Neuronal stem cell (in vitro differentiated cells): ENCODE measurements around the gene SH2D7.

Source experiments
- DNase-seq: peaks from one replicate; pipeline ENCODE4 v3.0.0-alpha.2; 2013; ENCODE audit warnings: low spot score
- H2AFZ ChIP-seq: one replicate; pipeline ENCODE4 v1.6.1; 2013; ENCODE audit warnings: mild to moderate bottlenecking, low read length, inconsistent platforms
- H2AK5ac ChIP-seq: 2 replicates; pipeline ENCODE4 v1.6.1; 2013; ENCODE audit warnings: low read depth, mild to moderate bottlenecking, inconsistent platforms, low read length, moderate library complexity, mixed read lengths
- H2BK120ac ChIP-seq: 2 replicates; pipeline ENCODE4 v1.6.1; 2013; ENCODE audit warnings: low read depth, mild to moderate bottlenecking, inconsistent platforms, low read length, moderate library complexity, mixed read lengths
- H2BK12ac ChIP-seq: one replicate; pipeline ENCODE4 v1.6.1; 2013; ENCODE audit warnings: low read length, inconsistent platforms
- H2BK15ac ChIP-seq: 2 replicates; pipeline ENCODE4 v1.6.1; 2013; ENCODE audit warnings: mild to moderate bottlenecking, low read length, inconsistent platforms, mixed read lengths
- H2BK5ac ChIP-seq: one replicate; pipeline ENCODE4 v1.6.1; 2013; ENCODE audit warnings: inconsistent platforms, mild to moderate bottlenecking, low read length, moderate library complexity
- H3K14ac ChIP-seq: one replicate; pipeline ENCODE4 v1.6.1; 2013; ENCODE audit warnings: low read length, inconsistent platforms
- H3K18ac ChIP-seq: 2 replicates; pipeline ENCODE4 v1.6.1; 2013; ENCODE audit warnings: low read length, inconsistent platforms
- H3K23ac ChIP-seq: 2 replicates; pipeline ENCODE4 v1.6.1; 2013; ENCODE audit warnings: low read depth, mild to moderate bottlenecking, mixed read lengths, low read length, inconsistent platforms; ENCODE audit not compliant: poor library complexity
- H3K27ac ChIP-seq: replicated peaks from 3 replicates; pipeline ENCODE4 v1.5.1; 2013; ENCODE audit warnings: low read length, inconsistent platforms
- H3K27me3 ChIP-seq, 3 experiments: 2 replicates each; pipeline ENCODE4 v1.6.1; 2013; ENCODE audit warnings: low read length in 3 of 3, mild to moderate bottlenecking in 2 of 3, inconsistent platforms in 1 of 3, low read depth in 1 of 3, mixed read lengths in 1 of 3, moderate library complexity in 1 of 3; ENCODE audit not compliant: control insufficient read depth in 3 of 3, insufficient read depth in 3 of 3
- H3K36me3 ChIP-seq, 2 donors: replicated peaks in 1 of 2; 2 replicates each; pipeline ENCODE4 v1.6.1; 2013; ENCODE audit warnings: low read length in 2 of 2; ENCODE audit not compliant: control insufficient read depth in 2 of 2, insufficient read depth in 2 of 2
- H3K4ac ChIP-seq: 2 replicates; pipeline ENCODE4 v1.6.1; 2013; ENCODE audit warnings: inconsistent platforms, mild to moderate bottlenecking, low read length, moderate library complexity
- H3K4me1 ChIP-seq, 2 donors: 1 replicate in 1 of 2; 2 replicates in 1 of 2; pipeline ENCODE4 v1.6.1; 2013; ENCODE audit warnings: low read length in 2 of 2, low read depth in 1 of 2; ENCODE audit not compliant: control insufficient read depth in 2 of 2, insufficient read depth in 1 of 2
- H3K4me2 ChIP-seq: one replicate; pipeline ENCODE4 v1.6.1; 2013; ENCODE audit warnings: mild to moderate bottlenecking, low read length, inconsistent platforms; ENCODE audit not compliant: insufficient read depth, poor library complexity, severe bottlenecking
- H3K4me3 ChIP-seq, 2 donors: 2 replicates each; pipeline ENCODE4 v1.5.1; 2013; ENCODE audit warnings: low read length in 2 of 2, mild to moderate bottlenecking in 2 of 2, inconsistent platforms in 1 of 2, moderate library complexity in 1 of 2
- H3K79me1 ChIP-seq: one replicate; pipeline ENCODE4 v1.6.1; 2013; ENCODE audit warnings: low read depth, mild to moderate bottlenecking, inconsistent platforms, low read length, moderate library complexity
- H3K9ac ChIP-seq: one replicate; pipeline ENCODE4 v1.6.1; 2013; ENCODE audit warnings: mild to moderate bottlenecking, low read depth, low read length, inconsistent platforms; ENCODE audit not compliant: poor library complexity
- H3K9me3 ChIP-seq, 2 donors: replicated peaks in 1 of 2; 2 replicates each; pipeline versions ENCODE3 to v1.6.1; 2013; ENCODE audit warnings: low read length in 2 of 2, mild to moderate bottlenecking in 2 of 2, inconsistent platforms in 1 of 2, low read depth in 1 of 2, mixed read lengths in 1 of 2, moderate library complexity in 1 of 2; ENCODE audit not compliant: control insufficient read depth in 2 of 2, insufficient read depth in 1 of 2
- H4K8ac ChIP-seq: one replicate; pipeline ENCODE4 v1.6.1; 2013; ENCODE audit warnings: low read depth, mild to moderate bottlenecking, inconsistent platforms, low read length, moderate library complexity
- H4K91ac ChIP-seq: one replicate; pipeline ENCODE4 v1.6.1; 2013; ENCODE audit warnings: low read length, low read depth, mild to moderate bottlenecking, inconsistent platforms; ENCODE audit not compliant: poor library complexity
- WGBS, 2 donors: extraction: QIAGEN DNeasy Blood & Tissue Kit; methylation state at CpG; one replicate each; pipeline ENCODE4 v1.1.7; 2013; ENCODE audit warnings: missing lambda C conversion rate in 2 of 2, mixed read lengths in 1 of 2; ENCODE audit not compliant: insufficient read length in 2 of 2, insufficient replicate concordance in 1 of 2; ENCODE audit errors: extremely low coverage in 2 of 2; 5-methylcytosine and 5-hydroxymethylcytosine counted together

SH2D7 gene

DNA sequence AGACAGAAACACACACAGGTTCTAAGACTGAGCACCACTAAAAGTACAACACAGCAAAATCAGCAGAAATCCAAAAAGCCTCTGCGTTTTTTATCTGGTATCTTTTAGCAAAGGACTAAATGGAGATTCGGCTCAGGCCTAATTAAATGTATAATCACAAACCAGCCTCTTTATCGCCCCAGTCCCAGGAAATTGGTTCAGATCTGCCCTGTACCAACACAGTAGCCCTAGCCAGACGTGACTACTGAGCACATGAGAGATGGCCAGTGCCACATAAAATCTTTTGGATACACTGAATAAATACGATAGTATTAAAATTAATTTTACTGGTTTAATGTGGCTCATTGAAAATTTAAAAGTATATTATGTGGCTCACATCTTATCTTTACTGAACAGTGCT, 34.6 kb upstream of the SH2D7 start:
- no peak for DNase-seq
- no peak overlapping the region for H3K4me3 ChIP-seq
- H2BK120ac ChIP-seq: no peak overlapping the region
- H3K27me3 ChIP-seq: no peaks in the 10 kb centered on the region
- H4K91ac ChIP-seq: no peak overlapping the region
- peaks cover 9% of the 10 kb centered on the region in 2 donors for H3K4me1 ChIP-seq
- no peak overlapping the region for H2AK5ac ChIP-seq
- peaks cover 2 to 6% of the 10 kb centered on the region in 2 donors for H3K36me3 ChIP-seq
- H4K8ac ChIP-seq: no peak overlapping the region
- H2BK15ac ChIP-seq: no peak overlapping the region
- H3K18ac ChIP-seq: no peak overlapping the region
- H2AFZ ChIP-seq: no peak overlapping the region
- no peaks in the 10 kb centered on the region for H3K9me3 ChIP-seq
- H2BK12ac ChIP-seq: no peak overlapping the region
- H3K79me1 ChIP-seq: no peaks in the 10 kb centered on the region
- H3K23ac ChIP-seq: no peak overlapping the region
- no peak overlapping the region for H3K14ac ChIP-seq
- no peak overlapping the region for H3K4me2 ChIP-seq
- no peak overlapping the region for H3K27ac ChIP-seq
- no peak overlapping the region for H3K4ac ChIP-seq
- H2BK5ac ChIP-seq: no peak overlapping the region
- no CpG with 5 or more reads among the region's 5 CpGs for WGBS, 2 donors
- no peak overlapping the region for H3K9ac ChIP-seq

DNA sequence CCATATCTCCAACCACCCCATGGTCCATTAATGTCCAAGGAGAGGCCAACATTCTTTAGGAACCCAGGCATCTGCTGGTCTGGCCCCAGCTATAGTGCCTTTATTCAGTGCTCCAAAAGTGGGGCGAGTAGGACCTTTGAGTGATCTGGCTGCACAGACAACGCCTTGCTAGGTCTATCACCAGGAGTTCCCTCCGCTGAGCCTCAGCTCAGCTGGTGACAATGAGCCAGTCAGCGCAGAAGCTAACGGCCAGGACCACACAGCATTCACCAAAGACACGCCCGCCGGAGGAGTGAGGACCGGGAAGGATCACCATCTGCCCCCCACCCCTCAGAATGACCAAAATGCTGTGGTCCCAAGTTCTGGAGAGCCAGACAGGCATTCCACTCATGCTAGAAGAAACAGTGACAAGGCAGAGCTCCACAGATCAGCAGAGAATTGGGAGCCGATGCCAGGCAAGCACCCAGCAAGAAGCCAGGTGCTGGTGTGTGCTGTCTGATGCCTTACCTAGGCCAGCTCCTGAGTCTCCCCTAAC, 33.9 kb upstream of the SH2D7 start:
- no peak for DNase-seq
- Histone ChIP-seq H3K23ac (no peak overlapping the region), H3K4ac (no peak overlapping the region), H3K4me2 (no peak overlapping the region), H3K14ac (no peak overlapping the region), H3K27ac (no peak overlapping the region), H2BK120ac (no peak overlapping the region), H3K36me3 (peaks cover 2 to 3% of the 10 kb centered on the region in 2 donors), H4K91ac (no peak overlapping the region), H3K9ac (no peak overlapping the region), H3K79me1 (no peaks in the 10 kb centered on the region), H4K8ac (no peak overlapping the region), H3K18ac (no peak overlapping the region), H2BK12ac (no peak overlapping the region), H2BK15ac (no peak overlapping the region), H3K4me1 (peaks cover 9% of the 10 kb centered on the region in 2 donors), H2BK5ac (no peak overlapping the region), H3K9me3 (no peaks in the 10 kb centered on the region), H2AFZ (no peak overlapping the region), H2AK5ac (no peak overlapping the region), H3K27me3 (no peaks in the 10 kb centered on the region), H3K4me3 (no peak overlapping the region)
- WGBS, 2 donors: no CpG with 5 or more reads among the region's 10 CpGs

DNA sequence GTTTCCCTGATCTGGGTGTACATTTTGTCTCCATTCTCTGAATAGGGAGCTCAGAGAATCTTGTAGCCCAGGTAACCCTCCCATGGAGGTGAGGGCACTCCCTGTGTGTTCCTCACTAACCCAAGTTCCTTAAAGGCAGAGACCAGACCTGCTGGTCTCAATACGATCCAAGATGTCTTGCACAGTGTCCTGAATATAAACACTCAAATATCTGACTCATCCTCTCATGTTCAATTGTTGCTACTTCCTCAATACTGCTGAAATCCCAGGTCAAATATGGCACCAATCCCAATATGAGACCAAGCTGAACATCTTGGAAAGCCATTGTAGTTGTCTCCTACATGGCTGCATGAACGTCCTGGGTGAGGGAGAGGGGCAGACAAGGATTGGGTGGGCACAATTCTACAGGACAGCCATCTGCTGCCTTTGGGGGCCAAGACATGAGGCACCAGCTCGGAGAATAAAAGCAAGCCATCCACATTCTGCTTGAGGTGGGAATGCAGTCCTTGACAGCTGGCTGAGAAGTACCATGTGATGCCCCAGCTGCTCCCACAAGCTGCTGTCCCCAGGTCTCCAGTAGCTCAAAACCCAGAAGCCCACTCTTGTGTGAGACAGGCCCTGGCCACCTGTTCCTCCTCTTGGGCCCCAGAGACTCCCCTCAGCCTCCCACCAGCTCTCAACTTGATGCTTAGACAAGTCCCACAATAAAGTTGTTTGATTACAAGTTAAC, 33.1 kb upstream of the SH2D7 start:
- Histone ChIP-seq H3K27me3 (no peaks in the 10 kb centered on the region), H3K23ac (no peak overlapping the region), H2BK12ac (no peak overlapping the region), H3K9ac (no peak overlapping the region), H2AFZ (no peak overlapping the region), H3K4me1 (peaks cover 9% of the 10 kb centered on the region in 2 donors), H2BK5ac (no peak overlapping the region), H3K79me1 (no peaks in the 10 kb centered on the region), H3K4me3 (no peak overlapping the region), H3K14ac (no peak overlapping the region), H4K91ac (no peak overlapping the region), H3K9me3 (no peaks in the 10 kb centered on the region), H3K18ac (no peak overlapping the region), H3K27ac (no peak overlapping the region), H3K4me2 (no peak overlapping the region), H2BK120ac (no peak overlapping the region), H2BK15ac (no peak overlapping the region), H2AK5ac (no peak overlapping the region), H4K8ac (no peak overlapping the region), H3K4ac (no peak overlapping the region), H3K36me3 (no peaks in the 10 kb centered on the region)
- DNase-seq: no peak
- WGBS, 2 donors: no CpG with 5 or more reads among the region's 3 CpGs

DNA sequence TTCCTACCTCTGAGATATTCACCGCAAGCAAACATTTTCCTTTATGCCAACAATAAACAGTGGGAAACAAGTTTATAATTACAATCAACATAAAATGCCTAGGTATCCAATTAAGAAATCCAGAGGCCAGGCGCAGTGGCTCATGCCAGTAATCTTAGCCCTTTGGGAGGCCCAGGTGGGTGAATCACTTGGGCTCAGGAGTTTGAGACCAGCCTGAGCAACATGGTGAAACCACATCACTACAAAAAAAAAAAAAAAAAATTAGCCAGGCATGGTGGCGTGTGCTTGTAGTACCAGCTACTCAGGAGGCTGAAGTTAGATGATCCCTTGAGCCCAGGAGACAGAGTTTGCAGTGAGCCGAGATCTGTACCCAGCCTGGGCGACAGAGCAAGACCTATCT, 32.1 kb upstream of the SH2D7 start:
- no peak overlapping the region for H2AK5ac ChIP-seq
- no peak overlapping the region for H2AFZ ChIP-seq
- H3K79me1 ChIP-seq: no peaks in the 10 kb centered on the region
- peaks cover 9 to 13% of the 10 kb centered on the region in 2 donors for H3K4me1 ChIP-seq
- no peak overlapping the region for H2BK5ac ChIP-seq
- H4K8ac ChIP-seq: no peak overlapping the region
- H3K9ac ChIP-seq: no peak overlapping the region
- no peak overlapping the region for H2BK15ac ChIP-seq
- no peaks in the 10 kb centered on the region for H3K36me3 ChIP-seq
- H3K27ac ChIP-seq: no peak overlapping the region
- H3K18ac ChIP-seq: no peak overlapping the region
- H3K14ac ChIP-seq: no peak overlapping the region
- H3K23ac ChIP-seq: no peak overlapping the region
- H2BK120ac ChIP-seq: no peak overlapping the region
- H4K91ac ChIP-seq: no peak overlapping the region
- no peaks in the 10 kb centered on the region for H3K27me3 ChIP-seq
- H3K4me3 ChIP-seq: no peak overlapping the region
- DNase-seq: no peak
- no peak overlapping the region for H2BK12ac ChIP-seq
- H3K4me2 ChIP-seq: no peak overlapping the region
- no CpG with 5 or more reads among the region's 5 CpGs for WGBS, 2 donors
- no peak overlapping the region for H3K4ac ChIP-seq
- no peaks in the 10 kb centered on the region for H3K9me3 ChIP-seq
